Testis (tissue), 3 donors: ENCODE results near the gene PSRC1. TPM values are rescaled to one million over a fixed set of nuclear protein-coding genes. Genes with fewer than 3 reads are reported as not detected.

Source experiments
- DNase-seq: peaks from one replicate; pipeline ENCODE4 v3.0.0-alpha.2; 2019
- H3K27ac ChIP-seq, 2 donors: fragments of 200-600 bp; sonication (generic); one replicate each; pipeline ENCODE4 v1.5.1; 2019
- H3K27me3 ChIP-seq: fragments of 200-600 bp; sonication (generic); one replicate; pipeline ENCODE4 v1.5.1; 2019
- H3K36me3 ChIP-seq: fragments of 200-600 bp; sonication (generic); one replicate; pipeline ENCODE4 v1.5.1; 2017; ENCODE audit warnings: low read depth; ENCODE audit errors: missing control alignments
- H3K4me1 ChIP-seq: fragments of 200-600 bp; sonication (generic); one replicate; pipeline ENCODE4 v1.5.1; 2019
- H3K4me3 ChIP-seq, 2 donors: fragments of 200-600 bp; sonication (generic); one replicate each; pipeline ENCODE4 v1.5.1; 2017 to 2019
- H3K9me3 ChIP-seq: fragments of 200-600 bp; sonication (generic); one replicate; pipeline ENCODE4 v1.5.1; 2017
- POLR2A ChIP-seq: fragments of 450-650 bp; IDR thresholded peaks from one replicate; pipeline ENCODE4 v1.6.1; 2017; ENCODE audit warnings: antibody characterized with exemption, mild to moderate bottlenecking, moderate library complexity
- whole genome bisulfite sequencing, 2 donors: methylation state at CpG; one replicate each; pipeline ENCODE4 v1.1.5; 2018; 5-methylcytosine and 5-hydroxymethylcytosine counted together
- intact Hi-C: fragments of 100-400 bp; cut with DNase I; formaldehyde crosslinking; loops from one replicate; pipeline ENCODE4 v1.15.1; 2023; ENCODE audit warnings: low total_unique reads
- polyA plus RNA-seq: library from polyadenylated mRNA; stranded (reverse); fragments of 350-450 nt; fragmentation: Illumina TruSeq; extraction: RNeasy Lipid Tissue Mini Kit (QIAGEN cat#74804); gene quantifications from one replicate; pipeline ENCODE4 v1.2.3, GENCODE V29; 2014; ENCODE audit warnings: low read depth, low replicate concordance; ENCODE audit not compliant: insufficient read depth
- total RNA-seq, 2 donors: library from RNA; depleted of rRNA; stranded (reverse); fragments of >200 nt; gene quantifications; one replicate each; pipeline ENCODE4 v1.2.3, GENCODE V29; 2016
- TF ChIP-seq, protein P1 (sequence below), 3 experiments: fragments of 450-650 bp in 2 of 3; fragments of 200-600 bp in 1 of 3; sonication (generic) in 1 of 3; IDR thresholded peaks; one replicate each; pipeline ENCODE4 v1.5.1; 2016 to 2019; ENCODE audit warnings: antibody characterized with exemption in 3 of 3, mild to moderate bottlenecking in 2 of 3, moderate library complexity in 1 of 3

The PSRC1 gene
- total and polyA plus RNA-seq, 3 donors from 2014 or later, result 24.0 to 48.9 (median 34.0) TPM

- intact Hi-C loops, result no loop called here
- peaks cover 29% of the 10 kb centered on the region for H3K4me1 ChIP-seq
- H3K36me3 ChIP-seq, result no peaks in the 10 kb centered on the region
- DNase-seq, result peak; percentile 78
- no peak overlapping the region for H3K4me3 ChIP-seq
- no peaks in the 10 kb centered on the region for H3K9me3 ChIP-seq
- H3K27me3 ChIP-seq, result no peaks in the 10 kb centered on the region
- TF ChIP-seq POLR2A, result no peak
- TF ChIP-seq, protein P1, sequence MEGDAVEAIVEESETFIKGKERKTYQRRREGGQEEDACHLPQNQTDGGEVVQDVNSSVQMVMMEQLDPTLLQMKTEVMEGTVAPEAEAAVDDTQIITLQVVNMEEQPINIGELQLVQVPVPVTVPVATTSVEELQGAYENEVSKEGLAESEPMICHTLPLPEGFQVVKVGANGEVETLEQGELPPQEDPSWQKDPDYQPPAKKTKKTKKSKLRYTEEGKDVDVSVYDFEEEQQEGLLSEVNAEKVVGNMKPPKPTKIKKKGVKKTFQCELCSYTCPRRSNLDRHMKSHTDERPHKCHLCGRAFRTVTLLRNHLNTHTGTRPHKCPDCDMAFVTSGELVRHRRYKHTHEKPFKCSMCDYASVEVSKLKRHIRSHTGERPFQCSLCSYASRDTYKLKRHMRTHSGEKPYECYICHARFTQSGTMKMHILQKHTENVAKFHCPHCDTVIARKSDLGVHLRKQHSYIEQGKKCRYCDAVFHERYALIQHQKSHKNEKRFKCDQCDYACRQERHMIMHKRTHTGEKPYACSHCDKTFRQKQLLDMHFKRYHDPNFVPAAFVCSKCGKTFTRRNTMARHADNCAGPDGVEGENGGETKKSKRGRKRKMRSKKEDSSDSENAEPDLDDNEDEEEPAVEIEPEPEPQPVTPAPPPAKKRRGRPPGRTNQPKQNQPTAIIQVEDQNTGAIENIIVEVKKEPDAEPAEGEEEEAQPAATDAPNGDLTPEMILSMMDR (IDR thresholded peaks at IDR 0.05), result no peak
- H3K27ac ChIP-seq, result peak overlapping the region; percentile 8 to 68
- WGBS, 2 donors, result 11 to 27% methylated on average over 14 to 26 of the region's 26 CpGs
Observed at GRCh38 chr1:109240158-109241152, 42.5 kb downstream of the PSRC1 start.

DNA sequence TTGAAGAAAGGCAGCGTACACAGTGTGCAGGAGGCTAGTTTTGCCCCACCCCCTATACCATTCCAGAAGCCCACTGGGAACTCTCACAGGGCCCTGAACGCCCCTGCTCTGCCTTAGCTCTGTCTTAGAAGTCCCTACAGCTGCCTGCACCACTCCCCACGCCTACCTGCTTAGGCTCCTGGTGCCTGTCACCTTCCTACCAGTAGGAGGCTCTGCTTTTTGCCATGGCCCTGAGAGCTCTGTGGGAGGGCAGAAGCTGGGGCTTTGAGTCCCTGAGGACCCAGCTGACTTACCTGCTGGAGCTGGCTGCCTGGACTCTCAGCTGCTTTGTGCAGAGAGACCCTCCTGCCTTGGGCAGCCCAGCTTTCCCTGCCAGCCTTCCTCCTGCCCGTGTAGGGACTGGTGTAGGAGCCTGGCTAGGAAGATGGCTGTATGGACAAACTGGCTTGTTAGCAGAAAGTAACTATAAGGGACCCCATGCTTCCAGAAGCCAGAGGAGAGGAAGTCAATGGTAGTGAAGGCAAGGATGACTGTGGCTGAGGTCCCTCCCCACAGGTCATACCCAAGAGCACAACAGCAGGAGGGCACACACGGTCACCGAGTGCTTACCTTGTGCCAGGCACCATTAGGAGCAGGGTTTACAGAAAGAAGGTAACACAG is 43.4 kb downstream of the PSRC1 start:
- WGBS, 2 donors, result 56 to 61% methylated on average over 6 of the region's 6 CpGs
- DNase-seq, result peak; percentile 53
- no peak for TF ChIP-seq POLR2A
- TF ChIP-seq, protein P1 (IDR thresholded peaks at IDR 0.05), result peak; percentile 31 to 57 (median 50)
- Histone ChIP-seq H3K36me3 (no peaks in the 10 kb centered on the region), H3K4me1 (peaks cover 29% of the 10 kb centered on the region), H3K4me3 (no peak overlapping the region), H3K27ac (peak overlapping the region; percentile 8 to 68), H3K9me3 (no peaks in the 10 kb centered on the region), H3K27me3 (no peaks in the 10 kb centered on the region)
- intact Hi-C loops, result no loop called here

- Histone ChIP-seq H3K4me3 (no peak overlapping the region), H3K9me3 (no peaks in the 10 kb centered on the region), H3K27me3 (no peaks in the 10 kb centered on the region), H3K36me3 (no peaks in the 10 kb centered on the region), H3K4me1 (peaks cover 29% of the 10 kb centered on the region), H3K27ac (no peak overlapping the region)
- 63 to 80% methylated on average over 5 of the region's 5 CpGs for WGBS, 2 donors
- DNase-seq, result no peak
- TF ChIP-seq, protein P1 (IDR thresholded peaks at IDR 0.05), result no peak
- no peak for TF ChIP-seq POLR2A
- intact Hi-C loops, result no loop called here
Observed at GRCh38 chr1:109239047-109239408, 43.9 kb downstream of the PSRC1 start.

DNA sequence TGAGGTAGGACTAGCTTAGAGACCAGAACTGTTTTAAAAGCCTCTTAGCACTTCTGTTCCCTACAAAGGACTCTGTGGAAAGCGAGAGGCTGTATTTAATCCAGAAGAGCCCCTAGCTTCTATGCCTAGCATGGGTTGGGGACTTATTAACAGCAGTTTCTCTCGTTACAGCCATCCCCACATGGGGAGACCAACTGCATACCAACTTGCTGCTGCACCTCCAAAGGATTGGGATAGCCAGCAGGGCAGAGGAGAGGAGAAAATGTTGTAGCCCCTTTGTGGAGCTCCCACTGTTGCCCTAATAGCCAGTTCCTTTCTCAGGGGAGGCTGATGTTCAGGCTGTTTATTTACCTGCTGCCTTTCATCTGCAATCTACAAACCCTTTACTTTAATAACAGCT is 44.6 kb downstream of the PSRC1 start:
- H3K4me3 ChIP-seq, result no peak overlapping the region
- 75 to 88% methylated on average over 2 of the region's 2 CpGs for WGBS, 2 donors
- H3K27ac ChIP-seq, result no peak overlapping the region
- H3K27me3 ChIP-seq, result no peaks in the 10 kb centered on the region
- intact Hi-C loops, result no loop called here
- H3K4me1 ChIP-seq, result peaks cover 29% of the 10 kb centered on the region
- H3K36me3 ChIP-seq, result no peaks in the 10 kb centered on the region
- TF ChIP-seq, protein P1 (IDR thresholded peaks at IDR 0.05), result no peak
- no peak for TF ChIP-seq POLR2A
- no peaks in the 10 kb centered on the region for H3K9me3 ChIP-seq
- DNase-seq, result no peak
